HCT116 (cell line): ENCODE measurements around the gene TRAF5.

Experiments
- POLR2A ChIP-seq: IDR thresholded peaks from 2 replicates; pipeline ENCODE4 v1.7.0; 2011; ENCODE audit warnings: borderline replicate concordance; ENCODE audit not compliant: insufficient read depth, insufficient read length; ENCODE audit errors: extremely low read depth
- RAD21 ChIP-seq: IDR thresholded peaks from 2 replicates; pipeline ENCODE4 v1.6.1; 2012; ENCODE audit warnings: low read depth, mild to moderate bottlenecking
- TF ChIP-seq, protein P1 (sequence below), 3 experiments: fragments of 200-600 bp in 1 of 3; sonication (generic) in 1 of 3; IDR thresholded peaks in 2 of 3; conservative IDR thresholded peaks in 1 of 3; 2 replicates each; pipeline ENCODE4 v1.5.1; 2012 to 2017; ENCODE audit warnings: low read depth in 2 of 3, low read length in 2 of 3, antibody characterized with exemption in 1 of 3, borderline replicate concordance in 1 of 3, control low read depth in 1 of 3, mild to moderate bottlenecking in 1 of 3, mixed read lengths in 1 of 3, mixed run types in 1 of 3, moderate library complexity in 1 of 3; ENCODE audit not compliant: insufficient read depth in 1 of 3

DNA sequence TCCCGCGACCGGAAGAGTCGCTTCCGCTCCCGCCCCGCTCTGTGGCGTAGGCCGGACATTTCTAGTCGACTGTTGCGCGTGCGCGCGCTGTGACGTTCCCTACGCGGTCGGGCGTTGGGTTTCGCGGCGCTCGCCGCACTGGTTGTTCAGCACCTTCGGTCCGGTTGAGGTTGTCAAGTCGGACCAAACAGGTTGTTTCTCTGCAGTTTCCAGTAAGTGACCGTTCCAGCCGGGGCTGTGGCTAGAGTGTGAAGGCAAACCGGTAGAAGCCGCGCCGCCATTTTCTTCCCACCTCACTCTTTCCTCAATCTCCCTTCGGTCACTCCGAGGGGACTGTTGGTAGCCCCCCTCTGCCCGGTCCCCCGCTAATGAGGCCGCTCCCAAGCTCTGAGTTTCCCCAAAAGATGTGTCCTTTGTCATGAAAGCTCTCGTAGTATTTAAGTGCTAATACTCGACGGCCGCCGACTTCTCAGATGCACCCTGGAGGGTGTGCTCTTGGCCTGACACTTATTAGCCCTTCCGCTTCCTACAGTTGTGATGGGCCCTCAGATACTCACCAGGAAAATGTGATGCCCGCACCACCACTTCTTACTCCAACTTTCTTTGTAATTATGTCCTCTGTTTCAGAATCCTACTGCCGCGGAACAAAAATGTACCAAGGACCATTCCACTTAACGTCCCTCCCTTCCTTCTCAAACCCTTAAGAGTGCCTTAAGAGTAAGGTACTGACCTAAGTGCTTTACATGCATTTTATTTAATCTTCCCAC lies 56.3 kb downstream of the TRAF5 start:
- no peak for TF ChIP-seq RAD21
- TF ChIP-seq, protein P1, sequence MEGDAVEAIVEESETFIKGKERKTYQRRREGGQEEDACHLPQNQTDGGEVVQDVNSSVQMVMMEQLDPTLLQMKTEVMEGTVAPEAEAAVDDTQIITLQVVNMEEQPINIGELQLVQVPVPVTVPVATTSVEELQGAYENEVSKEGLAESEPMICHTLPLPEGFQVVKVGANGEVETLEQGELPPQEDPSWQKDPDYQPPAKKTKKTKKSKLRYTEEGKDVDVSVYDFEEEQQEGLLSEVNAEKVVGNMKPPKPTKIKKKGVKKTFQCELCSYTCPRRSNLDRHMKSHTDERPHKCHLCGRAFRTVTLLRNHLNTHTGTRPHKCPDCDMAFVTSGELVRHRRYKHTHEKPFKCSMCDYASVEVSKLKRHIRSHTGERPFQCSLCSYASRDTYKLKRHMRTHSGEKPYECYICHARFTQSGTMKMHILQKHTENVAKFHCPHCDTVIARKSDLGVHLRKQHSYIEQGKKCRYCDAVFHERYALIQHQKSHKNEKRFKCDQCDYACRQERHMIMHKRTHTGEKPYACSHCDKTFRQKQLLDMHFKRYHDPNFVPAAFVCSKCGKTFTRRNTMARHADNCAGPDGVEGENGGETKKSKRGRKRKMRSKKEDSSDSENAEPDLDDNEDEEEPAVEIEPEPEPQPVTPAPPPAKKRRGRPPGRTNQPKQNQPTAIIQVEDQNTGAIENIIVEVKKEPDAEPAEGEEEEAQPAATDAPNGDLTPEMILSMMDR (IDR thresholded peaks at IDR 0.05 in 2 of 3, conservative IDR thresholded peaks at IDR 0.05 in 1 of 3; ENCODE audit: borderline replicate concordance in 1 of 3, insufficient read depth in 1 of 3, low read depth in 2 of 3, low read length in 2 of 3): no peak
- TF ChIP-seq POLR2A: peak; percentile 95
